GM18870 (cell line): Measurements from ENCODE around the gene NAT10.

ENCODE experiments used
- ATAC-seq: cut with Tn5 transposase; IDR thresholded peaks from one replicate; pipeline ENCODE4 v1.9.1; 2021; ENCODE audit warnings: moderate library complexity; ENCODE audit not compliant: unreplicated experiment

The NAT10 gene

DNA sequence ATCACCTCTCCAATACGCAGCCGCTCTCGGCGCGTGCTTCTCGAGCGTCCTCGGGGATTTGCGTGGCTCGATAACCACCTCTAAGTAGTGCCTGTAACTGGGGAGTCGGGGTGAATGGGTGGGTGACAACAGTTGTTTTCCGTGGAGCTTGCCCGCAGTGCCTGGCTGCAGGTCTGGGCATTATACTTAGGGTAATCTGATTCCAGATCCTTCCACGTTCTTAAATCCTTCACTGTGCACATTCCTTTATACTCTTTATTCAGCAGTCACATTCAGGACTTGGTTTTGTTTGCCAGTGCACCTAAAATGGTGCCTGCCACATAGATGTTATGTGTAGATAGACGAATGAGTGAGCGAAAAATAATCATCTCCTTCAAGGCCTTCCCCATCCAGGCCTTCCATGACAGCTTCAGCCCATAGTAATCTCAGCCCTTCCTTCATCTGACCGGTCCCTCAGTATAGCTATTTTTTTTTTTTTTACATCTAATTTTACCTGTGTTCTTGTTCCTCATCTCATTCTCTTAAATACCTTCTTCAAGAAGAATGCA is 602 bp downstream of the NAT10 start:
- no peak for ATAC-seq

DNA sequence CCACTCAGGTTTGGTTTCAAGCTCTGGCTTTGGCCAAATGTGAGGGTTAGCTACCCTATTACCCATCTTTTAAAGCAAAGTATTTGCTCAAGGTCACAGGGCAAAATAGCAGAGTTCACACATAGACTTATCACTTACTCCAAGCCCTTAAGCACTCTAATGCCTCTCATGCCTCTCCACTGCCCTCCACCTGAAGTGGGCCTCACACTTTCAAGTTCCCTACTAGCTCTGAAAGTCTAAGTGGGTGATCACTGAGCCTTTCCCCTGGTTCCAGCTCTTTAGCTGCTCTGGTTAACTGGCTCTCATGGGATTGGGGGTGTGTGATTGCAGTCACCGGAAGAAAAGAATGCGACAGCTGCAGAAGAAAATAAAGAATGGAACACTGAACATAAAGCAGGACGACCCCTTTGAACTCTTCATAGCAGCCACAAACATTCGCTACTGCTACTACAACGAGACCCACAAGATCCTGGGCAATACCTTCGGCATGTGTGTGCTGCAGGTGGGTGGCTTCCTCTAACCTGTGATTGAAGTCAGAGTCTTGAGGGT is 6.4 kb downstream of the NAT10 start:
- no peak for ATAC-seq

DNA sequence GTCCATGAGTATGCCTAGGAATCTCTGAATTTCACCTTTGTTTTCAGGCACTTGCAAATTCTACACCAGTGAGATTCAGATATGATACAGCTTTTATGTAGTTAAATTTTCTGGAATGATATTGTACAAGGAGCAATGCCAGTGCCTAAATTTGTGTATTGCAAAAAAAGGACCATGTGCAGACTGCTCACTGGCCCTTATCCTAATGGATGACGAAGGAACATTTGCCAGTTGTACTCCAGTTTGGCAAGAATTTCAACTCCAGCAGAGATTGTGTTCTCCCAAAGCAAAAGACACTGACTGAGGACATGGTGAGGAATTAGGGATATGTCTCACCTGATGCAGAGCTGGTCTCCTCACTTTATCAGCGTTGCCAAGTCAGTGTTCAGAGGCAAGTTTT is 8.6 kb downstream of the NAT10 start:
- ATAC-seq, result no peak

DNA sequence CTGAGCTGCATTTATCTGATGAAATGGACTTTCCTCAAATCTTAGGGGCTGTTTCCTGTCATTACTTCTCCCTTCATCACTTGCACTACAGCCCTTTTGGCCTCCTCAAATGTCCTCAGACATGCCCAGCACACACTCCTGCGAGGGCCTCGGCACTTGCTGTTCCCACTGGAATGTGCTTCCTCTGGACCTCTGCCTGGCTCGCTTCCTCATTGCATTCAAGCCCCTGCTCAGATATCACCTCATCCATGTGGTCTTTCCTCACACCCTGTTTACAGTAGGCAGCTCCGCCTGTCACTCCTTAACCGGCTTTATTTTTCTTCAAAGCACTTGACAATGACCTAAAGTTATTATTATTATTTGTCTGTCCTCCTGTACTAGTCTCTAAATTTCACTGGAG is 9.0 kb downstream of the NAT10 start:
- no peak for ATAC-seq

DNA sequence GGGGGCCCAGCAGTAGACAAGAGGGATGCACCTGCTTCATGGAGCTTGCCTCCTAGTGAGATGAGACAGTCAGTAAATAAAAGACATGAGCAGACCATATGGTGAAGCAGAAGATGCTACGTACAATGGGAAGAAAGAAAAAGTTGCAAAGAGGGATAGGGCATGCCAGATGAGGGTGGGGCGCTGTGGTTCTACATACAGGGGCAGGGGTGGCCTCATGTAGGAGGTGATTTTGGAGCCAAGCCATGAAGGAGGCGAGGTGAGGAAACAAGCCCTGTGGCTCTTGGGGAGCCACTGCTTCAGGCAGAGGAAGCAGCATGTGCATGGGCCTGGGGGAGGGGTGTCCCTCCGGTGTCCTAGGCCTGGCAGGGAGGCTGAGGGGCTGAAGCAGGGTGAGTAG is 15.2 kb downstream of the NAT10 start:
- no peak for ATAC-seq

DNA sequence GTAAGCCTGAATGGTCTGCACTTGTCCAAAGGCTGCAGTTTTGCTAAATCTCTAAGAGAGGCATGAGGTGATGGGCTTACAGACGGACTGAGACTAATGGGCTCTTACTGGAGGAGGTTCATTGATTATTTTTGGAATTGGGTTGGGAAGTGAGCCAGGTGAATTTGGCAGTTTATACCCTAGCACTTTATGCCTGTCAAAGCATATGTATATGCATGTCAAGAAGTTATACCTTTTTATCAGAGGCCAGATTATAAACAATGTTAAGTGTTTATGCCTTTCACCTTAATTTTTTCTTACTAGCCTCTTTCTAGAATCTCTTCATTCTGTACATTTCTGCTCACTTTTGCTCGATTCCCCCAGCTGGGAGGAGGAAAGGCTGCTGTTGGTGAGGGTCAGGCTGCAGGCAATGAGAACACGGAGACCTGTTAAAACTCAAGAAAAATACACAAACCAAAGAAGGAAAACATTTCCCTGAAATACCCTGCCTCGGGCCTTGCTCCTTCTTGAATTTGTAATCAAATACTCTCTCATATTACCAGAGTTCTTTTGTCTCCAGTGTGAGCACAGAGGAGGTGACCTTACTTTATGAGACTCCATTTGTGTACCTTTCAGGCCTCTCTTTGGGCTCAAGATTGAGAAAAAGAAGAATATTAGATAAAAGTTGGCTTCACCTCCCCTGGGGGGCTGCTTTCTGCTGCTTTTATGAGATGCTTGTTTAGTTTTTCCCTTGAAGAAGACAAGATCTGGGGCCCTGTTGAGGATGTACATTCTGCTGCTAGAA is 19.6 kb downstream of the NAT10 start:
- no peak for ATAC-seq

DNA sequence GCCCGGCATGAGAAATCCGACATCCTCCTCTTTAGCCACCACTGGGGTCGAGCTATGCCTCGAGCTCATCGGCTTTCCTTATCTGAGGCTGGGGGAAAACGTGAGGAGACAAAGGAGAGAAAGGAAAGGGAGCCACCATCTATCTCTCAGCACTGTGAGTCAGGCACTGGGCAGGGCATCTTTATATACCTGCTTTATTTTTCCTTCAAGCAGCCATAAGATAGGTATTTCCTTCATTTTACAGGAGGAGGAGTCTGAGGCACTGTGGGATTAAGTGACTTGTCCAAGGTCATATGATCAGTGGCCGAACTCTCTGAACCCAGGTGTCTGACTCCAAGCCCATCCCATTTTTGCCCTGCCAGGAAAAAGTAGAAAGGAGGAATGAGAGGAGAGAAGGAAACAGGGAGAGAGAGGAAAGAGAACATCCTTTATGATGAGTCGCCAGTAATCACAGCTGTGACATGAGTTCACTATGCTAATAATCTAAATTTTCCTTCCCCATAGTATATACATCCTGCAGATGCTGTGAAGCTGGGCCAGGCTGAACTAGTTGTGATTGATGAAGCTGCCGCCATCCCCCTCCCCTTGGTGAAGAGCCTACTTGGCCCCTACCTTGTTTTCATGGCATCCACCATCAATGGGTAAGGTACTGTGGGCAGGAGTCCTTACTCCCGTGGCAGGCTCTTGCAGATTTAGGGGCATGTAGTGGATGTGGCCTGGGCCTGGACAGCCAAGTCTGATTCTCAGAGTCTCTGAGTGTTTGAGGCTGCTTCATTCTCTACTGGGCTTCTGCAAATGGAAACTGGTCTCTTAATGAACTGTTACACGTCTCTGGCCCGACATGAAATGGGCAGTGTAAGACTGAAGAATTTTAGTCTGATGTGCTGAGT is 21.8 kb downstream of the NAT10 start:
- no peak for ATAC-seq

DNA sequence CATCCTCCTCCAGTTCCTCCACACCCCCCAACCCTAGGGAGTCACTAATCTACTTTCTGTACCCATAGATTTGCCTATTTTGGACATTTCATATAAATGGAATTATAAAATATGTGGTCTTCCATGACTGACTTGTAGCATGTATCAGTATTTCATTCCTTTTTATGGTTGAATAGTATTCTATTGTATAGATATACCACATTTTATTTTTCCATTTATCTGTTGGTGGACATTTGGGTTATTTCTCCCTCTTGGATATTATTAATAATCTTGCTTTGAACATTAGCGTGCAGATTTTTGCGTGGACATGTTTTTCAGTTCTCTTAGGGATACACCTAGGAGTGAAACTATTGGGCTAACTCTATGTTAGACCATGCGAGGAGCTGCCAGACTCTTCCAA is 23.4 kb downstream of the NAT10 start:
- ATAC-seq, result no peak

DNA sequence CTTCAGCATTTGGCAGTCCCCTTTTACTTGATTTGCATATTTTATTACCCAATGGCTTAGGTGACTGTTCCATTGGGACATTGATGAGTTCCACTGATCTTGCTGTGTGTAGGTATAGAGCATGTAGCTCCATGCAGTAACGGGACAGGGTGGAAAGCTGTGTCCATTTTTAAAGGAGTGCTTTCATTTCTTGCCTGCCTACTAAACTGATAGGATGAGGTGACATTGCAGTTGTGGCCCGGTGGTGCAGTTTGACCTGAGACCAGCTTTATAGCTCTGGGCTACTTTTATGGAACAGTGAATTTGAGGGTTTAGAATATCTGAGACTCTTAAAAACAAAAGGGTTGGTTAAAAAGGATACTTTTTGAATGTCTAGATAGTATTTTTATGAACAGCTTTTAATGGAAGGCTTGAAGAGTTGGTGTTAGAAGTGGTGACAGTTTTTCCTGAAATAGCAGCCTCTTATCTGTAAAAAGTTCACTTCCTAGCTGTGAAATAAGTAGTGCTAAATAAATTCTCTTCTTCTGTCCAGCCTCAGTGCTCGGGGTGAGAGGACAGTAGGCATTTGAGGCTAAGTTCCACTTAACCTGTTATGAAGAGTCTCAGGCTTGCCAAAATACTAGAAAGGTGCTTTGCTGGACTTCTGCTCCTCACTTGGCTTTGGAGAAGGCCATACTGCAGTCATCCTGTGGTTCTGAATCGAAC is 27.0 kb downstream of the NAT10 start:
- ATAC-seq, result no peak

DNA sequence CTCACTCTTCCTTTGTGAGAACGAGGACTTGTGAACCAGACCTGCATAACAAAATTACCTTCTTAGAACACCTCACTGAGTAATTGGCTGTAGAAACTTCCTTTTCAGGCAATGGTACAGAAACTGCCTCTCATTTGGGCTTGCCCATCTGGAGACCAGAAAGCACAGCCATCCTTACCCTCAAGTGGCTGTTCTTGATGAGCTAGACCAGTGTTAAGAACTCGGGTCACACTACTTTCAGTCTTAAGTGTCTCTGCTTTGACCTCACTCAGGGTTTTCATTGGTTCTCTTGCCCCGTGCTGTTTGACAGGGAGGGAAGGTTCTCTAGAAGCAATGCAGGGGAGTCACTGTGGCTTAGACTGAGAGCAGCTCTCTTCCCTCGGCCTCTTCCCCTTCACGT is 29.3 kb downstream of the NAT10 start:
- no peak for ATAC-seq

DNA sequence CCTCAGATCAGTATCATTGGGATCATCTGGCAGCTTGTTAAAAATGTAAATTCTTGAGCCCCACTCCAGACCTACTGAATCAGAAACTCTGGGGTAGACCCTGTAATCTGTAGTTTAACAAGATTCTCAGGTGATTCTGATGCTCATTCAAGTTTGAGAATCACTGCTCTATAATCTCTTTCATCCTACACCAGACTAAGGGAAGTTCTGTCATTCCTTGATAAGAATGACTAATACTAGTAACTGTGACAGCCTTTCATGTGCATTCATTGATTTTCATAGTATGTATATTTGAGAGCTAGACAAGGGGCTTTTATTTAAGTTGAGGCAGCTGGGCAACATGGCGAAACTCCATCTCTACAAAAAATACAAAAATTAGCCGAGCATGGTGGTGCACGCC is 30.0 kb downstream of the NAT10 start:
- ATAC-seq, result no peak

DNA sequence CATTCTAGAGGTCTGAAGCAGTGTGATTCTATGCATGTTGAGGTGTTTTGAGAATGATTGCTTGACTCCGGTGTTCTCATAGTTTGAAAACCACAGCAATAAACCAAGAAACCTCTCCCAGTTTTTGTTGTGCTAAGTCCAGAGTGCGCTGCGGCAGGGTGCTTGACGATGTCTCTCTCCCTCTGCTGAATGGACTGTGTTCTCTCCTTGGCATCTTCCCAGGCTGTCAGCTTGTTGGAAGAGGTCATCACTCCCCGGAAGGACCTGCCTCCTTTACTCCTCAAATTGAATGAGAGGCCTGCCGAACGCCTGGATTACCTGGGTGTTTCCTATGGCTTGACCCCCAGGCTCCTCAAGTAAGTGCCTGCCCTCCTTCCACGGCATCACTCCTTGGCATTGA is 31.0 kb downstream of the NAT10 start:
- no peak for ATAC-seq

DNA sequence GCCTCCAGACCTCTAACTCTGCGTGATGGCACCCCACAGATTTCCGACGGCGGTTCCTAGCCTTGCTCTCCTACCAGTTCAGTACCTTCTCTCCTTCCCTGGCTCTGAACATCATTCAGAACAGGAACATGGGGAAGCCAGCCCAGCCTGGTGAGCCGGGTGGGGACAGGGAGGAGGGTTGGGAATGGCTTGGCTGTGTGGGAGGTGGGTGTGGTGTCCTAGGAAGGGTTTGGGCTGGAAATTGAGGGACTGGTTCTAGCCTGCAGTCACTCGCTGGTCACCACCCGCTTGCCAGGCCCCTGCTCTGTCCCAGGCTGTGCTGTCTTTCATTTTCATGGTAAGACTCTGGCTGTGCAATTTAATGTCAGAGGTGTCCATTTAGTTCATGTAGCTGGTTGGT is 33.9 kb downstream of the NAT10 start:
- no peak for ATAC-seq

DNA sequence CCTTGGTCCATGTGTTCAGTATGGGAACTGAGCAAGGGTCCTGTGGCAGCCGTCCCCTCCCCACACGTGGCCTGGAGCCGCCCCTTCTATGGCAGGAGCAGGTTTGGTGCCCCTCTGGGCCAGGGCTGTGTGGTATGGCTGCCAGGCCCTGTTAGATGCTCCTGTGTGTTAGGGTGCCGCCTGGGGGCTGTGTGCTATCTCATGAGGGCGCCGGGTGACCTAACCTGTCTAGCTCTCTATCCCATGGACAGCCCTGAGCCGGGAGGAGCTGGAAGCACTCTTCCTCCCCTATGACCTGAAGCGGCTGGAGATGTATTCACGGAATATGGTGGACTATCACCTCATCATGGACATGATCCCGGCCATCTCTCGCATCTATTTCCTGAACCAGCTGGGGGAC is 34.7 kb downstream of the NAT10 start:
- no peak for ATAC-seq

DNA sequence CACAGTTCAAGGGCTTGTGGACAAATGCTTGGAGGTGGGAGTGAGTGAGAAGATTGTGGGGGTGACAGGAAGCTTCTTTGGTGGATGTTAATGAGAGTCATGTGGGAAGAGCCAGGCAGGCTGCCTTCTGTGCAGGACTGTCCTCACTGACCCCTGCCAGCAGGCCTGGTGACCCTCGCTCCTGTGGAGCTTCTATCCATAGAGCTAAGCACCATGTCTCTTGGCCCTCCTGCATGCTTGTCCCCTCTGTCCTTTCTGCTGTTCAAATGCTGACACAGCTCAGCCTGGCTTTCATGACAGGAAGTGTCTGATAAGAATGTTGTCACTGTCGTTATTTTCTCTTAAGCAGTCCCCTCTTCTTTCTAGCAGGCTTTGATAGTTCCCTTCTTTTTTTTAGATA is 37.6 kb downstream of the NAT10 start:
- no peak for ATAC-seq

DNA sequence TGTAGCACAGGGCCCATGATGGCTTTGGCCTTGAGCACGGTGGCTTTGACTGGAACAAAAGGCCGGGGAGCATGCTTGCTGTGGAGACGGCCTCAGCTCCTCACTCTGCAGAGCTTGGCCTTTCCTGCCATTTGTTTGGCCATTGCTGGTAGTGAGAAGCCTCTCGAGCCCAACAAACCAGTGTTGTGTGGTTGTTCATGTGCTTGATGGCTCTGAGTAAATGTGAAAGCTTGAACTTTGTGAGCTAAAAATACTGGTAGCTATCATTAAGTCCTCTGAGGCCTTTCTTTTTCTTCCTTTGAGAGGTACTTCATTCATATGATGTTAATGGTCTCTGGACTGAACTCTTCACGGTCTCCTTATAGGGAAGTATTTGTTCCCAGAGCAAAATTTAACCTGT is 39.6 kb downstream of the NAT10 start:
- no peak for ATAC-seq

DNA sequence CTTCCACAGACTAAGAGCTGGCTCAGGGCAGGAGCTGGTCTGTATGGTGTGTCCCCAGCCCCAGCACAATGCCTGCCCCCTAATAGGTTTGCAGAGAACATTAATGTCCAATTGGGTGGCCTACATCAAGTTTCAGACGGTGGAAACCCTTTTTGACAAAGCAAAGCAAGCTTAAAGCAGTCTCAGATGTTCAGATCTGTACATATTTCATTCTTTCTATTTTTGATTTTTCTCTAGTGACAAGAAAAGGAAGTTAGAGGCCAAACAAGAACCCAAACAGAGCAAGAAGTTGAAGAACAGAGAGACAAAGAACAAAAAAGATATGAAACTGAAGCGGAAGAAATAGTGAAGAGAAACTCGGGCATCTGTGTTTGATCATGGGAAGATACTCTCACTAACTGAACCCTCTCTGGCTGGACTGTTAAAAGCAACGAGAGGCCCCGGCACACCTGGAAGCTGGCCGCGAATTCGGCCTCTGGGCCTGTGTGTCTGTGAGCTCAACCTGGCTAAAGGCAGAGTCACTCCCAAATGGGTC is 40.5 kb downstream of the NAT10 start:
- no peak for ATAC-seq

DNA sequence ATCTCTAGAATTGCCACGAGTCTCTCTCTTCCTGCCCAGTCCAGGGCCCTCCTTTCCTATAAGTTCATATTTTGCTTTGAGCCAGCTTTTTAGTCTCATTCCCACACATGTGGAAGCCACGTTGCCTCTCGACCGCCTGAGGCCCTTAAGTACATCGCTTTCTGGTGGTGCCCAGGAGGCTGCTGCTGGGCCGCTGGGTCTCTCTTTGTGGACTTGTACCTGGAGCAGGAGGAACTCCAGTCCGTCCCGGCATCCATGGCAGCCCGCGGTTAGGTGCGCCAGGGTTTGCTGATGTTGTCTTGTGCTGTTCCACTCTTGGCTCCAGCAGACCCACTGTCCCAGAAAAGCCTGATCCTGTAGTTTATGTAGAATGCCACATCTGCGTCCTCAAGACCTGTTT is 41.0 kb downstream of the NAT10 start:
- no peak for ATAC-seq

DNA sequence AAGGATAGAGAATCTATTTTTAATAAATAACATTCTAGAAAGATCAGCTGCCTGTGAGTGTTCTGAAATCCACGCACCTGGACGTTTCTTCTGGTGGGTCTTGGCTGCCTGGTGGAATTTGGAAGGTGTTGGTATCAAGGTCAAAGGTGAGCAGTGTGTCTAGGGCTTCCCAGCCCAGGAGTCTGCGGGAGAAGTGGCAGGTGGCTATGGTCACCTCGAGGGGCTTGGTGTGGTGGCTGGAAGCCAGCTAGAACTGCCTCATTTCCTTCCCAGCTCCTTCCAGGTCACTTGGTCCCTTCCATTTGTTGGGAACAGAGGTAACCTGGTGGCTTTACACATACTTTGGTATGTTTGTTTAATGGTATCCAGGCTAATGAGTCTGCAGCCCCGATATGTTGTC is 41.4 kb downstream of the NAT10 start:
- no peak for ATAC-seq

DNA sequence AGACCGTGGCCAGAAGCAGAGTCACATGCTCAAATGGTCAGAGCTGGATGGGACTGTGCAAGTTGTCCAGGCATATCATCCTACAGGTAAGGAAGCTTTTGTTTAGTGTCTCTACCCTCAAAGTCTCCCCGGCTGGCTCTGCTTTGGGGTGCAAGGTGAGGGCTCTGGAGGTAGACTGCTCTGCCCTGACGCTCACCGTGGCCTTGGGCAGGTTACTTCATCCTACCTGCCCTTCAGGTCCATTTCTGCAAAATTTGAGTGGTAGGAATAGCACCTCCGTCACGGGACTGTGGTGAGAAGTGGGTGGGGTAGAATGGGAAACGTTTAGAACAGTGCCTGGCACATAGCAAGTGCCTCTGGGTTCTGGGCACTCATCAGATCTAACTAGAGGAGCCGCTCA is 42.2 kb downstream of the NAT10 start:
- no peak for ATAC-seq
